HCT116 (cell line): Measurements from ENCODE around the gene GET3. TPM values are rescaled to one million over a fixed set of nuclear protein-coding genes. Genes with fewer than 3 reads are reported as not detected.
A peak's percentile ranks its signal among the peaks of the same experiment; 100 is the strongest.
"Not testable (repeated sequence)": the region's sequence is repeated elsewhere in the genome, so short reads cannot be mapped to it uniquely, and the experiment has no call there.

ENCODE experiments used
- ATAC-seq: fragments of 200-7000 bp; cut with Tn5 transposase; 2 replicates; pipeline ENCODE4 v1.9.1; 2020; ENCODE audit warnings: mild to moderate bottlenecking, moderate library complexity
- BruUV-seq: library from RNA; stranded (reverse); fragments of 400-500 nt; replicated peaks from 2 replicates; lab custom pipeline; 2021; lab: Mats Ljungman, UMichigan
- CTCF ChIA-PET: fragments of 300-600 bp; sonication (Branson Sonifier 250); formaldehyde crosslinking; loops from one replicate; lab custom pipeline; 2021; ENCODE audit warnings: antibody characterized with exemption; lab: Charles Lee
- POLR2A ChIA-PET: fragments of 300-600, 350-600 bp; sonication (Branson Sonifier 250); formaldehyde crosslinking; loops from one replicate; lab custom pipeline; 2021; ENCODE audit warnings: antibody characterized with exemption; lab: Charles Lee
- RAD21 ChIA-PET, 2 experiments: fragments of 300-600 bp; sonication (Branson Sonifier 250); formaldehyde crosslinking; loops; one replicate each; lab custom pipeline; 2023; ENCODE audit warnings: low total read pairs in 2 of 2; ENCODE audit not compliant: uncharacterized antibody in 2 of 2, unreplicated experiment in 2 of 2, low non-redundant PET in 1 of 2; lab: Charles Lee
- DNase-seq: peaks from one replicate; pipeline ENCODE4 v3.0.0-alpha.2; 2010; ENCODE audit warnings: low read depth, low spot score
- H2AFZ ChIP-seq: fragments of 200-600 bp; shearing (Covaris generic), sonication (generic); 2 replicates; pipeline ENCODE4 v1.6.1; 2017; ENCODE audit warnings: low read depth, mixed run types, mixed read lengths, antibody characterized with exemption, low read length; ENCODE audit not compliant: poor library complexity, severe bottlenecking
- H3K27ac ChIP-seq: 2 replicates; pipeline ENCODE4 v1.5.1; 2012; ENCODE audit warnings: low read depth, low read length
- H3K27me3 ChIP-seq: fragments of 200-600 bp; sonication (generic); 2 replicates; pipeline ENCODE4 v1.6.1; 2016; ENCODE audit warnings: mixed run types, low read length, mixed read lengths; ENCODE audit not compliant: insufficient read depth
- H3K36me3 ChIP-seq, 2 experiments: fragments of 200-500 bp in 1 of 2; fragments of 200-600 bp in 1 of 2; sonication (Bioruptor generic) in 1 of 2; sonication (generic) in 1 of 2; 2 replicates each; pipeline versions ENCODE4 v1.5.1 to v1.6.1; 2014 to 2016; ENCODE audit warnings: low read length in 2 of 2, inconsistent platforms in 1 of 2, mixed read lengths in 1 of 2, mixed run types in 1 of 2; ENCODE audit not compliant: insufficient read depth in 2 of 2, control insufficient read depth in 1 of 2
- H3K4me1 ChIP-seq, 2 experiments: fragments of 200-600 bp in 1 of 2; sonication (generic) in 1 of 2; 2 replicates each; pipeline versions ENCODE4 v1.5.1 to v1.6.1; 2012 to 2017; ENCODE audit warnings: low read length in 2 of 2, inconsistent platforms in 1 of 2, mild to moderate bottlenecking in 1 of 2, mixed read lengths in 1 of 2, mixed run types in 1 of 2, moderate library complexity in 1 of 2; ENCODE audit not compliant: insufficient read depth in 2 of 2, control insufficient read depth in 1 of 2
- H3K4me2 ChIP-seq: fragments of 200-600 bp; sonication (generic); 2 replicates; pipeline ENCODE4 v1.6.1; 2017; ENCODE audit warnings: mixed run types, low read length, mixed read lengths
- H3K4me3 ChIP-seq, 2 experiments: fragments of 200-600 bp in 1 of 2; sonication (generic) in 1 of 2; replicated peaks in 1 of 2; 2 replicates each; pipeline ENCODE4 v1.5.1; 2011 to 2016; ENCODE audit warnings: low read length in 2 of 2, control low read depth in 1 of 2, low read depth in 1 of 2, mild to moderate bottlenecking in 1 of 2, mixed read lengths in 1 of 2, mixed run types in 1 of 2
- H3K79me2 ChIP-seq: fragments of 200-600 bp; sonication (generic); 2 replicates; pipeline ENCODE4 v1.6.1; 2017; ENCODE audit warnings: mild to moderate bottlenecking, mixed run types, low read length, moderate library complexity, mixed read lengths; ENCODE audit not compliant: insufficient read depth
- H3K9ac ChIP-seq: fragments of 200-600 bp; sonication (generic); 2 replicates; pipeline ENCODE4 v1.6.1; 2016; ENCODE audit warnings: low read length, mixed read lengths
- H3K9me2 ChIP-seq: fragments of 200-600 bp; sonication (generic), shearing (Covaris generic); 2 replicates; pipeline ENCODE4 v1.6.1; 2017; ENCODE audit warnings: mixed run types, mild to moderate bottlenecking, moderate library complexity; ENCODE audit not compliant: insufficient read depth
- H3K9me3 ChIP-seq, 2 experiments: fragments of 200-500 bp in 1 of 2; fragments of 200-600 bp in 1 of 2; sonication (Bioruptor generic) in 1 of 2; sonication (generic) in 1 of 2; 2 replicates each; pipeline ENCODE4 v1.6.1; 2014 to 2017; ENCODE audit warnings: low read length in 2 of 2, mixed read lengths in 2 of 2, inconsistent platforms in 1 of 2, low read depth in 1 of 2, mild to moderate bottlenecking in 1 of 2, mixed run types in 1 of 2, moderate library complexity in 1 of 2; ENCODE audit not compliant: control insufficient read depth in 1 of 2, insufficient read depth in 1 of 2
- H4K20me1 ChIP-seq: fragments of 200-600 bp; sonication (generic), shearing (Covaris generic); 2 replicates; pipeline ENCODE4 v1.6.1; 2017; ENCODE audit warnings: mixed run types, mild to moderate bottlenecking, moderate library complexity; ENCODE audit not compliant: insufficient read depth
- FOSL1 ChIP-seq: IDR thresholded peaks from 2 replicates; pipeline ENCODE4 v1.6.1; 2012; ENCODE audit warnings: low read depth
- POLR2AphosphoS5 ChIP-seq: IDR thresholded peaks from 2 replicates; pipeline ENCODE4 v1.6.1; 2011; ENCODE audit warnings: mild to moderate bottlenecking, low read depth, low read length, moderate library complexity
- REST ChIP-seq: IDR thresholded peaks from 2 replicates; pipeline ENCODE4 v1.6.1; 2012; ENCODE audit warnings: low read depth
- SIN3A ChIP-seq: IDR thresholded peaks from 2 replicates; pipeline ENCODE4 v1.6.1; 2012; ENCODE audit warnings: low read depth
- ZFX ChIP-seq: fragments of 450-650 bp; IDR thresholded peaks from 2 replicates; pipeline ENCODE4 v1.6.1; 2017
- ZNF274 ChIP-seq: fragments of 200-500 bp; sonication (Bioruptor generic); IDR thresholded peaks from 2 replicates; pipeline ENCODE4 v1.6.1; 2014; ENCODE audit warnings: mild to moderate bottlenecking, low read depth, low read length, inconsistent platforms
- intact Hi-C: fragments of 100-400 bp; cut with micrococcal nuclease; formaldehyde crosslinking; loops from 2 replicates; pipeline ENCODE4 v1.10.0; 2022
- total RNA-seq: library from RNA; stranded (reverse); gene quantifications from one replicate; pipeline ENCODE4 v1.2.1, GENCODE V29; 2021; ENCODE audit not compliant: unreplicated experiment

Gene GET3
- total RNA-seq, 1 experiment from 2014 or later: 77.6 TPM

- TF ChIP-seq REST (no peak), ZFX (peak; percentile 58; the same call in 1 of the 2 replicates), POLR2AphosphoS5 (peak; percentile 92), FOSL1 (no peak), SIN3A (peak; percentile 97), ZNF274 (no peak)
Observed at GRCh38 chr19:12696366-12697335, 40.6 kb upstream of the GET3 start, which contains the start of gene FBXW9 (continued).

GRCh38 chr19:12697425-12697824 lies 39.9 kb upstream of the GET3 start:
- CTCF ChIA-PET, H2AFZ ChIP-seq, H4K20me1 ChIP-seq, intact Hi-C loops, BruUV-seq, H3K9me2 ChIP-seq, H3K79me2 ChIP-seq, H3K9me3 ChIP-seq, ATAC-seq, DNase-seq, H3K27me3 ChIP-seq: not testable (repeated sequence)
- ChIA-PET POLR2A (interaction anchor here (0.6 to 1.6 kb wide), 4 partner anchors 16 to 117 kb away, joined by 3 to 8 read pairs (median 3); partner anchors contain the start of gene DHPS), RAD21 (interaction anchor here in 1 of 2 experiments (0.6 kb wide), 1 partner anchor 10 kb away, joined by 10 read pairs; no protein-coding TSS in a partner anchor)
- Histone ChIP-seq H3K27ac (peak overlapping the region; percentile 53; the same call in 1 of the 2 replicates), H3K4me3 (peak overlapping the region; percentile 88 to 92; a peak in 3 of 4 replicates), H3K9ac (peak overlapping the region; percentile 90; the same call in 1 of the 2 replicates), H3K36me3 (peaks cover 26 to 30% of the 10 kb centered on the region in 2 experiments; a peak in 3 of 4 replicates), H3K4me2 (peak overlapping the region; percentile 93), H3K4me1 (peaks cover 9 to 23% of the 10 kb centered on the region in 2 experiments; a peak in 3 of 4 replicates)
